Measurements from ENCODE around the gene TBC1D9.

Gene TBC1D9

GRCh38 chr4:140603286-140603685, 152.9 kb downstream of the TBC1D9 start:
- peaks cover 15% of the 10 kb centered on the region for H3K27me3 Mint-ChIP-seq (ENCODE audit: low read depth)
- H3K9me3 Mint-ChIP-seq: no peaks in the 10 kb centered on the region
- no peak overlapping the region for H3K27ac Mint-ChIP-seq
- no peaks in the 10 kb centered on the region for H3K4me1 Mint-ChIP-seq (ENCODE audit: low read depth)
- H3K4me3 Mint-ChIP-seq: no peak overlapping the region
- H3K36me3 Mint-ChIP-seq (ENCODE audit: low read depth): no peaks in the 10 kb centered on the region
- no peak for DNase-seq (ENCODE audit: low spot score)

DNA sequence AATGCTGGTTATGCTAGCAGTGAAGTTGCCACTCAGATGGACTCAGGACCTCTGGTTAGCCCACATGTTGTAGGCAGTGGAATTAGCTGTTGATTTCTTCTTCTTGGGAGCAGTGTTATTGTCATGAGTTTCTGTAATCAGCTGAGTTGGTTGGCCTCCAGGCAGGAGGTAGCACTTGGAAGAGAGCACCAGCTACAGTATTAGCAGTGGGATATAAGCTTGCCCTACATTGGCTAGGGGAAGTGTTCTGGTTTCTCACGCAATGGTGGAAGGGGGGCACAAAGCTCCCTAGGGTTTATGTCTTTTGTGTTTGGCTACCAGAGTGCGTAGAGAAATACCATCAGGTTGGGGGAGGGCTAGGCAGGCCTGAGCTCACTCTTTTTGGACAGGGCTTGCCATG, 153.5 kb downstream of the TBC1D9 start:
- Mint-ChIP-seq H3K9me3 (no peaks in the 10 kb centered on the region), H3K27ac (no peak overlapping the region), H3K27me3 (ENCODE audit: low read depth) (peaks cover 15% of the 10 kb centered on the region), H3K4me1 (ENCODE audit: low read depth) (no peaks in the 10 kb centered on the region), H3K4me3 (no peak overlapping the region), H3K36me3 (ENCODE audit: low read depth) (no peaks in the 10 kb centered on the region)
- DNase-seq (ENCODE audit: low spot score): no peak

- Mint-ChIP-seq H3K4me1 (ENCODE audit: low read depth) (no peaks in the 10 kb centered on the region), H3K4me3 (no peak overlapping the region), H3K27ac (no peak overlapping the region), H3K36me3 (ENCODE audit: low read depth) (no peaks in the 10 kb centered on the region), H3K9me3 (no peaks in the 10 kb centered on the region), H3K27me3 (ENCODE audit: low read depth) (peaks cover 19% of the 10 kb centered on the region)
- no peak for DNase-seq (ENCODE audit: low spot score)
Measured at GRCh38 chr4:140600408-140600807, 155.8 kb downstream of the TBC1D9 start.

GRCh38 chr4:140595065-140595464, 161.1 kb downstream of the TBC1D9 start:
- Mint-ChIP-seq H3K4me3 (no peak overlapping the region), H3K36me3 (ENCODE audit: low read depth) (no peaks in the 10 kb centered on the region), H3K27ac (no peak overlapping the region), H3K4me1 (ENCODE audit: low read depth) (peaks cover 4% of the 10 kb centered on the region), H3K9me3 (peaks cover 7% of the 10 kb centered on the region), H3K27me3 (ENCODE audit: low read depth) (peaks cover 43% of the 10 kb centered on the region)
- DNase-seq (ENCODE audit: low spot score): no peak

- Mint-ChIP-seq H3K27ac (no peak overlapping the region), H3K4me3 (no peak overlapping the region), H3K9me3 (no peaks in the 10 kb centered on the region), H3K36me3 (ENCODE audit: low read depth) (no peaks in the 10 kb centered on the region), H3K4me1 (ENCODE audit: low read depth) (no peaks in the 10 kb centered on the region), H3K27me3 (ENCODE audit: low read depth) (peaks cover 24% of the 10 kb centered on the region)
- no peak for DNase-seq (ENCODE audit: low spot score)
Measured at GRCh38 chr4:140584439-140584838, 171.7 kb downstream of the TBC1D9 start.

GRCh38 chr4:140581078-140581477, 175.1 kb downstream of the TBC1D9 start:
- Mint-ChIP-seq H3K4me3 (no peak overlapping the region), H3K4me1 (ENCODE audit: low read depth) (no peaks in the 10 kb centered on the region), H3K27me3 (ENCODE audit: low read depth) (peaks cover 40% of the 10 kb centered on the region), H3K9me3 (no peaks in the 10 kb centered on the region), H3K36me3 (ENCODE audit: low read depth) (no peaks in the 10 kb centered on the region), H3K27ac (no peak overlapping the region)
- no peak for DNase-seq (ENCODE audit: low spot score)

DNA sequence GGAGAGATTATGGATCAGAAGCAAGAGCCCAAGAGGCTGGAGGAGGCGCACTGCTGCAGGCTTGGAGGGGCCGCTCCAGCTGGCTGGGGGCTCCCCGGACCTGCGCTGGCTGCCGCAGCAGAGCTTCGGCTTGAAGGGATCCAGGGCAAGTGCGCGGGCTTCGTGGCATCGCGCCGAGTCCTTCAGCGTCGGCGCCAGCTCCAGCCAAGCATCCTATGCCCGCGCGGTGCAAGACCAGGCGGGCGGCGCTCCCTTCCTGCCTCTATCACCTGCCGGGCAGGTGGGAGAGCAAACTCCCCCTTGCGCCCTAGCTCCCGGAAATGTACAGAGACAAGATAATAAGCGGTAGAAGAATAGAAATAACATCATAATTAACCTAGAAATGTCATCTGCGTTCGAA, 176.9 kb downstream of the TBC1D9 start:
- H3K9me3 Mint-ChIP-seq: no peaks in the 10 kb centered on the region
- no peak overlapping the region for H3K4me3 Mint-ChIP-seq
- peaks cover 45% of the 10 kb centered on the region for H3K27me3 Mint-ChIP-seq (ENCODE audit: low read depth)
- no peaks in the 10 kb centered on the region for H3K4me1 Mint-ChIP-seq (ENCODE audit: low read depth)
- no peak overlapping the region for H3K27ac Mint-ChIP-seq
- no peaks in the 10 kb centered on the region for H3K36me3 Mint-ChIP-seq (ENCODE audit: low read depth)
- no peak for DNase-seq (ENCODE audit: low spot score)

DNA sequence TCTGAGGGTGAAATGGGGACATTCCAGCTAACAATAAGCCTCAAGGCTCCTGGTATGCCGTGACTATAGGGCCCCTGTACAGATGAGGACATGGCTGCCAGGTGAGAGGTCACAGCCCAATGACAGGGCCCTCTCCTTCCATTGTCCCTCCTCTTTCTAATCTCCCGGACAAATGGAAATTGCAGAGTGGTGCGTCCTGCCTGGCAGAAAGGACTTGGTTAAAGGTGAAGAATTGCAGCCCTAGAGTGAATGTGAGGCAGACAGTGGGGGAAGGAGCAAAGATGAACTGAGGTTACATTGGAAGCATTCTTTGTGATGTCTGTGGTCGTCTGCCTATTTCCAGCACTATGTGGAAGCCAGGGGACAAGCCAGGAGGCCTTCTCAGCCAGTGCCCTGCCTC, 180.7 kb downstream of the TBC1D9 start:
- DNase-seq (ENCODE audit: low spot score): no peak
- Mint-ChIP-seq H3K4me1 (ENCODE audit: low read depth) (no peaks in the 10 kb centered on the region), H3K27ac (no peak overlapping the region), H3K27me3 (ENCODE audit: low read depth) (peaks cover 55% of the 10 kb centered on the region), H3K9me3 (peaks cover 3% of the 10 kb centered on the region), H3K4me3 (no peak overlapping the region), H3K36me3 (ENCODE audit: low read depth) (no peaks in the 10 kb centered on the region)

GRCh38 chr4:140571620-140572019, 184.6 kb downstream of the TBC1D9 start:
- Mint-ChIP-seq H3K27ac (no peak overlapping the region), H3K4me1 (ENCODE audit: low read depth) (peaks cover 2% of the 10 kb centered on the region), H3K9me3 (peaks cover 4% of the 10 kb centered on the region), H3K36me3 (ENCODE audit: low read depth) (no peaks in the 10 kb centered on the region), H3K27me3 (ENCODE audit: low read depth) (peaks cover 59% of the 10 kb centered on the region), H3K4me3 (no peak overlapping the region)
- DNase-seq (ENCODE audit: low spot score): no peak

Data from T-helper 2 cell treated with Interferon-gamma antibody and Interleukin-4, amounts not matched to agents 5 μg/mL and 100 μg/mL, for 36 hours (primary cell).